ENCODE results near the gene TEKTIP1.

TEKTIP1 gene

DNA sequence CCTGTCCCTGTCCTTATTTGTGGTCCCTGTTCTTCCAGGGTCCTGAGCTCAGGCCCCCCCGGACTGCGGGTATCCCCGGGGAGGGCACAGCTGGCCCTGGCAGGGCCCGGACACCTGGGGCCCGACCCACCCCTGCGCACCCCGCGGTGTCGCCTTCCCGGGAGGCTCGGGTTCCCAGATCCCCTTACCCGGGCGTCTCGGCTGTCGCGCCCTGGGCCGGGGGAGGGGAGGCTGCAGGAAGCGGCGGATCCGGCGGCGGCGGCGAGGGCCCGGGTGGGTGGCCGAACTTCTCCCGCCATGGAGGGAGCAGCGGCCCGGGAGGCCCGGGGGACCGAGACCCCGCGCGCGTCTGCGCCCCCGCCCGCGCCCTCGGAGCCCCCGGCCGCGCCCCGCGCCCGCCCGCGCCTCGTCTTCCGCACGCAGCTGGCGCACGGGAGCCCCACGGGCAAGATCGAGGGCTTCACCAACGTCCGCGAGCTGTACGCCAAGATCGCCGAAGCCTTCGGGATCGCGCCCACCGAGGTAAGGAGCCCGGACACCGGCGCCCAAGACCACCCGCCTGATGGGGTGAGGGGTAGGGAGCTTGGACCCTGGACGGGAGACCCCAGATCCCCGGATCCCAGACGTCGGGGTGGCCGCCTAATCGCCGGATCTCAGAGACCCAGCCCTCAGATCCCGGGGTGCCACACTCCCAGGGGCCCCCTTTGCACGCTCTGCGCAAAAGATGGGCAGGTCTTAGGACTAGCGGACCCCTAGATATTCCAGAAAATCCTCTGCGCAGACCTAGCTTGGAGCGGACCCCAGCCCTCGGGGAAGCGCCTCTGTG is 46.5 kb downstream of the TEKTIP1 start, which contains the start of gene GIPC3:
Gene GIPC3 (plus strand): TSS at position 178 of the 826 bp plus-strand sequence. CDS start 120 bp downstream, at position 298.
- DNase-seq (ENCODE audit: low read depth), result no peak

DNA sequence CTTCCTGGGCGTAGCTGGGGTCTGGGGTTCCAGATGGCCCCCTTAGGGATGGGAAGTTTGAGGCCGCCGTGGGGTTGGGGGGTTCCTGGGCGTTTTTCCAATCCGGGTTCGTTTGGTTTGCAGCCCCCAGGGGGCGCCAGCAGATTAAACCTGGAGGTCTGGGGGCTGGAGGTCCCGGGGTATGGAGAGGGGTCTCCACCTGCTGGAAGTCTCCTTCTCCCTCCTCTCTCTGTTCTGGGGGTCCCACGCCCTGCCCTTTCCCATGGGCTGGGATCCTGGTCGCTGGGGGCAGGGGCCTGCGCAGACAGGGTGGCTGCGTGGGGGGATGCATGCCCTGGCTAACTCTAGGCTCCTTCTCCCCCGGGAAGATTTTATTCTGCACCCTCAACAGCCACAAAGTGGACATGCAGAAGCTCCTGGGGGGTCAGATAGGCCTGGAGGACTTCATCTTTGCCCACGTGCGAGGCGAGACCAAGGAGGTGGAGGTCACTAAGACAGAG is 47.2 kb downstream of the TEKTIP1 start:
- DNase-seq (ENCODE audit: low read depth), result no peak

DNA sequence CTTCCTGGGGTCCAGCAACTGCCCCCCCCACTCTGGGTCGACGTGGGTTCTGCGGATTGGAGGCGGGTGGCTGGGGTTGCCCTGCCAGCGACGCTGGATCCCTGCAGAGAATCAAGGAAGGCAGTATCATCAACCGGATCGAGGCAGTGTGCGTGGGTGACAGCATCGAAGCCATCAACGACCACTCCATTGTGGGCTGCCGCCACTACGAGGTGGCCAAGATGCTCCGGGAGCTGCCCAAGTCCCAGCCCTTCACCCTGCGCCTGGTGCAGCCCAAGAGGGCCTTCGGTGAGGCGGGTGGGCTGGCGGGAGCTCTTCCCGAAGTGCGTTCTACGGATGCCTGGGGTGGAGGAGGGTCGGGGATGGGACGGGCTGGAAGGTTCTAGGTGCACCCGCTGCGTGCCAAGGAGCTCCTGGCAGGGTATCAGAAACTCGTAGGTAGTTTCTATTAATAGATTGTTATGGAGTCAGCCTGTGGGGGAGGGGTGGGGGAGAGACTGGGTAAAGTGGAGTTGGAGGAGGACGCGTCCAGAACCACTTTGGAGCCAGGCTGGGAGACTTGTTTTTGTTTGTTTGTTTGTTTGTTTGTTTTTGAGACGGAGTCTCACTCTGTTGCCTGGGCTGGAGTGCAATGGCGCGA is 47.9 kb downstream of the TEKTIP1 start:
- no peak for DNase-seq (ENCODE audit: low read depth)

DNA sequence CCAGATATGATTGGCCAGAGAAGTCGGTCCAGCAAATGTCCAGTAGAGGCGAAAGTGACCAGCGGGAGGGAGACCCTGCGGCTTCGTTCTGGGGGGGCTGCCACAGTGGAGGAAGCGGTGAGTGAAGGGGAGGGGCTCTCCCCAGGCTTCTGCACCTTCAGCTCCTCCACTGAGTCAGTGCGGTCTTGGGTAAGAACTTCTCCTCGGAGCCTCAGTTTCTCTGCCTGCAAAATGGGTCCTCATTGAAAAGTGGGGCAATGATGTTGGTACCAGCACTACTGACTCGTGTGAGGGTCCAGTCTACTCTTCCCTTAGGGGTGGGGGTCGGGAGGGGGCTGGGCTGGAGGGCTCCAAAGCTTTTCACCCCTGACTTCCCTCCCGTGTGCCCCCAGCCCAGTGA is 50.5 kb downstream of the TEKTIP1 start:
- no peak for DNase-seq (ENCODE audit: low read depth)

DNA sequence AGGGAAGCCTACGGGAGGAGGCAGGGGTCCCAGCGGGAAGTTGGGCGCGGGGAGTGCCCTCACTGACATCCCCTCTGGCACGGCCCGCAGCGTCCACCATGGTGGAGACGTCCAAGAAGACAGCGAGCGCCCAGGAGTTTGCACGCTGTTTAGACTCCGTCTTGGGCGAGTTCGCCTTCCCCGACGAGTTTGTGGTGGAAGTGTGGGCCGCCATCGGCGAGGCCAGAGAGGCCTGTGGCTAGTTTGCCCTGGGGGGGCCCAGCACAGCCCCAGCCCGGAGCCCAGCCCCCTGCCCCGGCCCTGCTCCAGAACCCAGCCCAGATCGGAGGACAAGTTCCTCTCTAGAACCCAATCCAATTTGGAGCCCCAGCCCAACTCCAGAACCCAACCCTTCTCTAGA is 51.0 kb downstream of the TEKTIP1 start:
- DNase-seq (ENCODE audit: low read depth), result no peak

DNA sequence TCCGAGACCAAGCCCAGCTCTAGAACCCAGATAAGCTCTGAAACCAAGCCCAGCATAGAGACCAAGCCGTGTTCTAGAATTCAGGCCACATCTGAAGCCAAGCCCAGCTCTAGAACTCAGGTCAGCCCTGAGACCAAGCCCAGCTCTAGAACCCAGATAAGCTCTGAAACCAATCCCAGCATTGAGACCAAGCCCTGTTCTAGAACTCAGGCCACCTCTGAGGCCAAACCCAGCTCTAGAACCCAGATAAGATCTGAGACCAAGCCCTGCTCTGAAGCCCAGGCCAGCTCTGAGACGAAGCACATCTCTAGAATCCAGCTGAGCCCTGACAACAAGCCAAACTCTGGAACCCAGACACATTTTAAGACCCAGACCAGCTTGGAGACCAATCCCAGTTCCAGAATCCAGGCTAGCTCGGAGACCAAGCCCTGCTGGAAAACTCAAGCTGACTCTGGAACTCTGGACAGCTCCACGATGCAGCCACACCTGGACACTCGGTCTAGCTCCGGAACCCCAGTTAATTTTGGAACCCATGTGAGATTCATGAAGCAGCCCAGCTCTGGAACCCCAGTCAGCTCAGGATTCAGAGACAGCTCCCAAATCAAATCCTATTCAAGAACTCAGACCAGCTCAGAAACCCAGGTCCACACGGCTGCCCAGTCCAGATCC is 52.2 kb downstream of the TEKTIP1 start:
- DNase-seq (ENCODE audit: low read depth), result no peak

DNA sequence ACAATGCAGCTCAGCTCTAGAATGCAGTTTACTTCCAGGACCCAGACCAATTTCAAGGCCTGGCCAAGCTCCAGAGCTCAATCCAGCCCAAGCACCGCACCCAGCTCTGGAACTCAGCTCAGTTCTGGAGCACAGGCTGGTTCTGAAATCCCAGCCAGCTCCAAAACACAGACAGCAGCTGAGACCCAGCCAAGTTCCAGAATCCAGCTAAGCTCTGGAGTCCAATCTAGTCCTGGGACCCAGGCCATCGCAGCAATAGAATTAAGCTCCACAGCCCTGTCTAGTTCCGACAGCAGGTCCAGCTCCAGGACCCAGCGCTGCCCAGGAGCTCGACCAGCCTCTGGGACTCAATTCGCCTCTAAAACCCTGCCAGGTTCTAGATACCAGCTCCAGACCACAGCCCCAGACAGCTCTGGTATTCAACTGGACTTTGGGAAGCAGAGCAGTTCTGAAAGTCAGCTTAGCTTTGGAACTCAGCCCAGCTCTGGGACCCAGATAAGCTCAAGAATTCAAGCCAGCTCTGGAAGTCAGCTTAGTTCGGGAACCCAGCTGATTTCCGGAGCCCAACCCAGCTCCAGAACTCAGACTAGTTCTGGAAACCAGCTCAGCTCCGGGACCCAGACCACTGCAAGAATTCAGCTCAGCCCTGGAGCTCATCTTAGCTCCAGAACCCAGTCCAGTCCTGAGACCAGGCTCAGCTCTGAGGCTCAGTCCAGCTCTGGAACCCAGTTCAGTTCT is 53.1 kb downstream of the TEKTIP1 start:
- no peak for DNase-seq (ENCODE audit: low read depth)

DNA sequence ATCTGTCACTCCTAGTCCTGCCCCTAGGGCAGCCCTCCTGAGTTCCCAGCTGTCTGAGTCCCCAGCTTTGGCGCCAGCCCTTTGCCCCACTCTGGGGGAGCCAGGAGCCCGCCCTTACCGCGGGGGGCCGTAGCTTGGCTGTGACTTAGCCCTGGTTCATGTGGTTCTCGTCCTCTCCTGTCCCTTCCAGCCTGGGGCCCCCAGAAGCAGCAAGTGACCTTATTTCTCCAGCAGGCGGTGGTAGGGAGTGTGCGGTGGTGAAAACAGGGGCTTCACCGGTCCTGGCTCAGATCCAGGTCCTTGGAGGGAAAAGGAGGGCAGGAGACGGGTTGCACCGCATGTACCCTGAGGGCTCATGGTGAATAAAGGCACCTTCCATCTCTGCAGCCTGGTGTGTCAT is 54.2 kb downstream of the TEKTIP1 start:
- no peak for DNase-seq (ENCODE audit: low read depth)
